Esophagus squamous epithelium (tissue), 4 donors: Measurements from ENCODE around the gene H6PD.

Experiments used
- POLR2A ChIP-seq, 4 donors: fragments of 450-650 bp; IDR thresholded peaks; one replicate each; pipeline ENCODE4 v1.6.1; 2017; ENCODE audit warnings: antibody characterized with exemption in 4 of 4, mild to moderate bottlenecking in 4 of 4, moderate library complexity in 3 of 4
- TF ChIP-seq, protein P1 (sequence below), 6 experiments: fragments of 450-650 bp in 4 of 6; fragments of 200-600 bp in 2 of 6; sonication (generic) in 2 of 6; IDR thresholded peaks; one replicate each; pipeline ENCODE4 v1.5.1; 2016 to 2019; ENCODE audit warnings: antibody characterized with exemption in 6 of 6, mild to moderate bottlenecking in 4 of 6, moderate library complexity in 4 of 6

DNA sequence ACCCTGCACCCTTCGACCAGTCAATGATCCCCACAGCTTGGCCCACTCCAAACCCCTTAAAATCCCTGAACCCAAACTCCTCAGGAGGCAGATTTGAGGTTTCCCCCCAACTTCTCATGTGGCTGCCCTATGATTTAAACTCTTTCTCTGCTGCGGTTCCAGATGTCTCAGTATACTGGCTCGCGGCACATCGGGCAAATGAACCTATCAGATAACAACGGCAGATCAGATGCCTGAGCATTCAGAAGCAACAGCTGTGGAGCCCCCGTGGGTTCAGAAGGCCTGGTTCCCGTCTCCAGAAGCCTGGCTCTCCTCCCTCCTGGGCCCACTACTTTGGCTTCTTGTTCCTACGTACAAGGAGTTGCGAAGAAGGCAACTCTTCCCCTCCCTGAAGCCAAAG, 43.3 kb upstream of the H6PD start:
- no peak for TF ChIP-seq POLR2A (IDR thresholded peaks at IDR 0.05)
- TF ChIP-seq, protein P1, sequence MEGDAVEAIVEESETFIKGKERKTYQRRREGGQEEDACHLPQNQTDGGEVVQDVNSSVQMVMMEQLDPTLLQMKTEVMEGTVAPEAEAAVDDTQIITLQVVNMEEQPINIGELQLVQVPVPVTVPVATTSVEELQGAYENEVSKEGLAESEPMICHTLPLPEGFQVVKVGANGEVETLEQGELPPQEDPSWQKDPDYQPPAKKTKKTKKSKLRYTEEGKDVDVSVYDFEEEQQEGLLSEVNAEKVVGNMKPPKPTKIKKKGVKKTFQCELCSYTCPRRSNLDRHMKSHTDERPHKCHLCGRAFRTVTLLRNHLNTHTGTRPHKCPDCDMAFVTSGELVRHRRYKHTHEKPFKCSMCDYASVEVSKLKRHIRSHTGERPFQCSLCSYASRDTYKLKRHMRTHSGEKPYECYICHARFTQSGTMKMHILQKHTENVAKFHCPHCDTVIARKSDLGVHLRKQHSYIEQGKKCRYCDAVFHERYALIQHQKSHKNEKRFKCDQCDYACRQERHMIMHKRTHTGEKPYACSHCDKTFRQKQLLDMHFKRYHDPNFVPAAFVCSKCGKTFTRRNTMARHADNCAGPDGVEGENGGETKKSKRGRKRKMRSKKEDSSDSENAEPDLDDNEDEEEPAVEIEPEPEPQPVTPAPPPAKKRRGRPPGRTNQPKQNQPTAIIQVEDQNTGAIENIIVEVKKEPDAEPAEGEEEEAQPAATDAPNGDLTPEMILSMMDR (IDR thresholded peaks at IDR 0.05) = no peak
